Progenitor cell of endocrine pancreas (in vitro differentiated cells): ENCODE measurements around the gene DUSP5. TPM values are rescaled to one million over a fixed set of nuclear protein-coding genes. Genes with fewer than 3 reads are reported as not detected.
"Not testable (repeated sequence)": the region's sequence is repeated elsewhere in the genome, so short reads cannot be mapped to it uniquely, and the experiment has no call there.

ENCODE experiments used
- DNase-seq: peaks from one replicate; pipeline ENCODE4 v3.0.0; 2021; ENCODE audit warnings: low spot score; ENCODE audit not compliant: unreplicated experiment
- H3K27ac Mint-ChIP-seq: 2 replicates; pipeline ENCODE4 v1.8.0; 2021; ENCODE audit warnings: mild to moderate bottlenecking, moderate library complexity, mixed read lengths
- H3K27me3 Mint-ChIP-seq: 2 replicates; pipeline ENCODE4 v1.8.0; 2021; ENCODE audit warnings: mixed read lengths
- H3K36me3 Mint-ChIP-seq: 2 replicates; pipeline ENCODE4 v1.8.0; 2022; ENCODE audit warnings: mixed read lengths; ENCODE audit not compliant: insufficient read depth
- H3K4me1 Mint-ChIP-seq: 2 replicates; pipeline ENCODE4 v1.8.0; 2021; ENCODE audit warnings: low read depth, mixed read lengths
- H3K4me3 Mint-ChIP-seq: 2 replicates; pipeline ENCODE4 v1.8.0; 2021; ENCODE audit warnings: low read depth, mild to moderate bottlenecking, moderate library complexity, mixed read lengths
- H3K9me3 Mint-ChIP-seq: 2 replicates; pipeline ENCODE4 v1.8.0; 2021; ENCODE audit warnings: low read depth, mixed read lengths
- CTCF ChIP-seq: fragments of 200-600 bp; sonication (generic); IDR thresholded peaks from one replicate; pipeline ENCODE4 v1.5.0; 2021; ENCODE audit warnings: antibody characterized with exemption, mild to moderate bottlenecking; ENCODE audit not compliant: unreplicated experiment
- total RNA-seq: library from RNA; stranded (reverse); gene quantifications from 2 replicates; pipeline ENCODE4 v1.2.1, GENCODE V29; 2021

Gene DUSP5
- total RNA-seq, 1 donor from 2014 or later = 92.9 TPM

GRCh38 chr10:110529596-110530011, 31.9 kb downstream of the DUSP5 start:
- H3K4me1 Mint-ChIP-seq = peaks cover 6% of the 10 kb centered on the region
- TF ChIP-seq CTCF = no peak
- H3K4me3 Mint-ChIP-seq = no peak overlapping the region
- no peak overlapping the region for H3K27ac Mint-ChIP-seq
- peaks cover 17% of the 10 kb centered on the region for H3K27me3 Mint-ChIP-seq
- no peaks in the 10 kb centered on the region for H3K9me3 Mint-ChIP-seq
- DNase-seq = no peak
- H3K36me3 Mint-ChIP-seq = no peaks in the 10 kb centered on the region

- no peak overlapping the region for H3K27ac Mint-ChIP-seq
Observed at GRCh38 chr10:110530131-110530831, 32.6 kb downstream of the DUSP5 start.

GRCh38 chr10:110531687-110532086, 34.0 kb downstream of the DUSP5 start:
- Mint-ChIP-seq H3K9me3 (no peaks in the 10 kb centered on the region), H3K36me3 (no peaks in the 10 kb centered on the region), H3K27me3 (peaks cover 15% of the 10 kb centered on the region), H3K27ac (no peak overlapping the region), H3K4me3 (no peak overlapping the region), H3K4me1 (peaks cover 2% of the 10 kb centered on the region)
- no peak for DNase-seq
- no peak for TF ChIP-seq CTCF

More at GRCh38 chr10:110530131-110530831, 32.6 kb downstream of the DUSP5 start:
- Mint-ChIP-seq H3K27me3 (peaks cover 15% of the 10 kb centered on the region), H3K4me3 (peak overlapping the region; percentile 55), H3K4me1 (peaks cover 3% of the 10 kb centered on the region), H3K9me3 (no peaks in the 10 kb centered on the region), H3K36me3 (no peaks in the 10 kb centered on the region)
- TF ChIP-seq CTCF = no peak
- peak; percentile 45 for DNase-seq

- not testable (repeated sequence) for H3K4me1 Mint-ChIP-seq
Observed at GRCh38 chr10:110532628-110533027, 34.9 kb downstream of the DUSP5 start.

GRCh38 chr10:110533149-110533548, 35.4 kb downstream of the DUSP5 start:
- H3K9me3 Mint-ChIP-seq = no peaks in the 10 kb centered on the region
- no peaks in the 10 kb centered on the region for H3K36me3 Mint-ChIP-seq
- H3K4me1 Mint-ChIP-seq = peaks cover 2% of the 10 kb centered on the region
- H3K27me3 Mint-ChIP-seq = peaks cover 11% of the 10 kb centered on the region
- TF ChIP-seq CTCF = no peak
- DNase-seq = no peak
- H3K27ac Mint-ChIP-seq = peak overlapping the region; percentile 35
- no peak overlapping the region for H3K4me3 Mint-ChIP-seq

More at GRCh38 chr10:110532628-110533027, 34.9 kb downstream of the DUSP5 start:
- not testable (repeated sequence) for DNase-seq, H3K36me3 Mint-ChIP-seq, H3K9me3 Mint-ChIP-seq, H3K4me3 Mint-ChIP-seq, H3K27ac Mint-ChIP-seq
- H3K27me3 Mint-ChIP-seq = peaks cover 15% of the 10 kb centered on the region

GRCh38 chr10:110534571-110534970, 36.9 kb downstream of the DUSP5 start:
- Mint-ChIP-seq H3K9me3 (peaks cover 2% of the 10 kb centered on the region), H3K27ac (no peak overlapping the region), H3K36me3 (no peaks in the 10 kb centered on the region), H3K4me3 (no peak overlapping the region), H3K4me1 (peaks cover 2% of the 10 kb centered on the region), H3K27me3 (peaks cover 10% of the 10 kb centered on the region)
- no peak for DNase-seq
- TF ChIP-seq CTCF = no peak
